Vagina (tissue), 2 donors: Measurements from ENCODE around the gene SMURF2. TPM values are rescaled to one million over a fixed set of nuclear protein-coding genes. Genes with fewer than 3 reads are reported as not detected.
"Not testable (repeated sequence)": the region's sequence is repeated elsewhere in the genome, so short reads cannot be mapped to it uniquely, and the experiment has no call there.

ENCODE experiments used
- DNase-seq, 2 donors: peaks; one replicate each; pipeline ENCODE4 v3.0.0-alpha.2; 2017; ENCODE audit errors: extremely low spot score in 2 of 2
- H3K27ac ChIP-seq: fragments of 200-600 bp; sonication (generic); one replicate; pipeline ENCODE4 v1.5.1; 2019
- H3K27me3 ChIP-seq: fragments of 200-600 bp; sonication (generic); one replicate; pipeline ENCODE4 v1.5.1; 2019
- H3K36me3 ChIP-seq, 2 donors: fragments of 200-600 bp; sonication (generic); one replicate each; pipeline ENCODE4 v1.5.1; 2017 to 2019
- H3K4me1 ChIP-seq: fragments of 200-600 bp; sonication (generic); one replicate; pipeline ENCODE4 v1.5.1; 2019
- H3K4me3 ChIP-seq, 2 donors: fragments of 200-600 bp; sonication (generic); 1 replicate in 1 of 2; 2 replicates in 1 of 2; pipeline ENCODE4 v1.5.1; 2016 to 2019
- H3K9me3 ChIP-seq: fragments of 200-600 bp; sonication (generic); one replicate; pipeline ENCODE4 v1.5.1; 2019
- POLR2A ChIP-seq, 2 donors: fragments of 450-650 bp; IDR thresholded peaks; one replicate each; pipeline ENCODE4 v1.6.1; 2017; ENCODE audit warnings: antibody characterized with exemption in 2 of 2, mild to moderate bottlenecking in 2 of 2, moderate library complexity in 2 of 2
- POLR2AphosphoS5 ChIP-seq, 2 donors: sonication (generic); formaldehyde crosslinking; IDR thresholded peaks; one replicate each; pipeline ENCODE4 v1.9.0; 2017; ENCODE audit warnings: antibody characterized with exemption in 2 of 2, mild to moderate bottlenecking in 2 of 2, low read depth in 1 of 2; ENCODE audit not compliant: insufficient read depth in 1 of 2
- intact Hi-C: fragments of 100-400 bp; cut with DNase I; formaldehyde crosslinking; loops from one replicate; pipeline ENCODE4 v1.15.1; 2023
- total RNA-seq: library from RNA; depleted of rRNA; stranded (reverse); fragments of >200 nt; gene quantifications from one replicate; pipeline ENCODE4 v1.2.3, GENCODE V29; 2016
- TF ChIP-seq, protein P1 (sequence below), 3 experiments: fragments of 450-650 bp in 2 of 3; fragments of 200-600 bp in 1 of 3; sonication (generic) in 1 of 3; IDR thresholded peaks; one replicate each; pipeline ENCODE4 v1.5.1; 2017 to 2019; ENCODE audit warnings: antibody characterized with exemption in 3 of 3, mild to moderate bottlenecking in 2 of 3, moderate library complexity in 2 of 3

The SMURF2 gene
- total RNA-seq, 1 donor from 2014 or later, result 19.9 TPM

DNA sequence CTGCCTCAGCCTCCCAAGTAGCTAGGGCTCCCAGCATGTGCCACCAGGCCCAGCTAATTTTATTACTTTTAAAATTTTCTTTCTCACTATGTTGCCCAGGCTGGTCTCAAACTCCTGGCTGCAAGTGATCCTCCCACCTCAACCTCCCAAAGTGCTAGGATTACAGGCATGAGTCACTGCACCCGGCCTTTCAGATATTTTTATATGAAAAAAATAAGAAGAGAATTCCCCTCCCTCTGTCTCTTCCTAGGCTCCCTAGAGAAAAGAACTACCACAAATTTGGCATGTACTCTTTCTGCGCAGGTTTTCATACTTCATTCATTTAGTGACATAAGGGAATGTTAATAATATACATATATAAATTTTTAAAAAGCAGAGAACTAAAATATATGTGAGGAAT, 21.7 kb upstream of the SMURF2 start:
- Histone ChIP-seq H3K4me1 (no peaks in the 10 kb centered on the region), H3K27ac (no peak overlapping the region), H3K27me3 (no peaks in the 10 kb centered on the region), H3K4me3 (no peak overlapping the region), H3K9me3 (no peaks in the 10 kb centered on the region), H3K36me3 (no peaks in the 10 kb centered on the region)
- DNase-seq, result no peak
- intact Hi-C loops, result no loop called here
- TF ChIP-seq, protein P1, sequence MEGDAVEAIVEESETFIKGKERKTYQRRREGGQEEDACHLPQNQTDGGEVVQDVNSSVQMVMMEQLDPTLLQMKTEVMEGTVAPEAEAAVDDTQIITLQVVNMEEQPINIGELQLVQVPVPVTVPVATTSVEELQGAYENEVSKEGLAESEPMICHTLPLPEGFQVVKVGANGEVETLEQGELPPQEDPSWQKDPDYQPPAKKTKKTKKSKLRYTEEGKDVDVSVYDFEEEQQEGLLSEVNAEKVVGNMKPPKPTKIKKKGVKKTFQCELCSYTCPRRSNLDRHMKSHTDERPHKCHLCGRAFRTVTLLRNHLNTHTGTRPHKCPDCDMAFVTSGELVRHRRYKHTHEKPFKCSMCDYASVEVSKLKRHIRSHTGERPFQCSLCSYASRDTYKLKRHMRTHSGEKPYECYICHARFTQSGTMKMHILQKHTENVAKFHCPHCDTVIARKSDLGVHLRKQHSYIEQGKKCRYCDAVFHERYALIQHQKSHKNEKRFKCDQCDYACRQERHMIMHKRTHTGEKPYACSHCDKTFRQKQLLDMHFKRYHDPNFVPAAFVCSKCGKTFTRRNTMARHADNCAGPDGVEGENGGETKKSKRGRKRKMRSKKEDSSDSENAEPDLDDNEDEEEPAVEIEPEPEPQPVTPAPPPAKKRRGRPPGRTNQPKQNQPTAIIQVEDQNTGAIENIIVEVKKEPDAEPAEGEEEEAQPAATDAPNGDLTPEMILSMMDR (IDR thresholded peaks at IDR 0.05), result no peak
- TF ChIP-seq POLR2A (IDR thresholded peaks at IDR 0.05) (no peak), POLR2AphosphoS5 (IDR thresholded peaks at IDR 0.05; ENCODE audit: insufficient read depth in 1 of 2, low read depth in 1 of 2) (no peak)

DNA sequence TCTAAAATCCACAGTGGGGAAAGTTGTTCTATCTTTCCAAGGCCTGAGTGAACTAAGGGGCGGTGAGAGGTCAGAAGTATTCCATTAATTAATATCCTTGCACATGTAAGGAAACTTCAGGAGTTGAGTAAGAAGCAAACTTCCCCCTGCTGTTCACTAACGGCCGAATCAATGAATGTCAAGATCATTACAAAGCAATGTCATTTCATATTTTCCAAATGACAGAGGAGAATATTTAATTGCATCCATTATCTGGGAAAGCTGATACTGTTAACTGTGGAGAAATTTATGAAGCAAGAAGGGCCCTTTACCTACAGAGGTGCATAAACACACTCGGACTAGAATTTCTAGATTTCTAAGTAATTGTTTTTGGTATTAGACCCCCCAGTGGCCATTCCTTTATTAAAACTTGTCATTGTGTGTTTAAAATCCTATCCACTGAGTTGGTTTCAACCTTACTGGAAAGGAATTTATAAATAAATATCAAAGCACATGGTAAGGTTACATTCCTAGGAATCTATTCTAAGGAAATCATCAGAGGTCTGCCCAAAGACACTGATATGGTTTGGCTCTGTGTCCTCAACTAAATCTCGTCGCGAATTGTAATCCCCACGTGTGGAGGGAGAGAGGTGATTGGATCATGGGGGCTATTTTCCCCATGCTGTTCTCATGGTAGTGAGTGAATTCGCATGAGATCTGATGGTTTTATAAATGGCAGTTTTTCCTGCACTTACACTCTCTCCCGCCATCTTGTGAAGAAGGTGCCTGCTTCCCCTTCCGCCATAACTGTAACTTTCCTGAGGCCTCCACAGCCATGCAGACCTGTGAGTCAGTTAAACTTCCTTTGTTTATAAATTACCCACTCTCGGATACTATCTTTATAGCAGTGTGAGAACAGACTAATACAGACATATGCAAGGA, 20.4 kb upstream of the SMURF2 start:
- no peaks in the 10 kb centered on the region for H3K9me3 ChIP-seq
- no peak overlapping the region for H3K27ac ChIP-seq
- H3K4me3 ChIP-seq, result no peak overlapping the region
- no peak for DNase-seq
- intact Hi-C loops, result loop anchor here (1.0 kb wide), 1 partner anchor 21 kb away; no protein-coding TSS in a partner anchor
- TF ChIP-seq POLR2A (IDR thresholded peaks at IDR 0.05) (no peak), POLR2AphosphoS5 (IDR thresholded peaks at IDR 0.05; ENCODE audit: insufficient read depth in 1 of 2, low read depth in 1 of 2) (no peak)
- TF ChIP-seq, protein P1 (IDR thresholded peaks at IDR 0.05), result no peak
- H3K36me3 ChIP-seq, result no peaks in the 10 kb centered on the region
- no peaks in the 10 kb centered on the region for H3K27me3 ChIP-seq
- no peaks in the 10 kb centered on the region for H3K4me1 ChIP-seq

DNA sequence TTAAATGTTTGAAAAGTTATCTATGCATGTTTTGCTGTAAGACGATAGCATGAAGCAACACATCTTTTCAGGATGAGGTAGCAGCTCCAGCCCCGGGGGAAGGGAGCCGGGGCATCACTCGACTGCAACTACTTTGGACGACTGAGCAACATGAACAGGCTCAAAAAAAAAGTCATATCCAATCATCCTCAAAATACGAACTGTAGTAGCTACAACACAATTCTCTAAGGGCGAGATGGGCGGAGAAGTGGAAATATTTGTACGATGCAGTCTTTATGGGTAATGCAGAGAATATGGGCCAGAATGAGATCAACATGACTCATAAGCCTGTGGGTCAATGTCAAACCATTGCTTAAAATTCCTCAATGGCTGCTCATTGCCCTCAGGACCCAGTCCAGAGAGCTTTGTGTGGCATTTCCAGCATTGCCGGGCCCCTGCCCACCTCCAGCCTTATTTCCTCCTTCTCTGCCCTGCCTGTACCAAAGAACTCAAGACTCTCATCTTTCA, 17.7 kb upstream of the SMURF2 start:
- H3K27me3 ChIP-seq, result no peaks in the 10 kb centered on the region
- TF ChIP-seq, protein P1 (IDR thresholded peaks at IDR 0.05), result no peak
- no peak for TF ChIP-seq POLR2A (IDR thresholded peaks at IDR 0.05)
- no peak for TF ChIP-seq POLR2AphosphoS5 (IDR thresholded peaks at IDR 0.05; ENCODE audit: insufficient read depth in 1 of 2, low read depth in 1 of 2)
- H3K4me1 ChIP-seq, result no peaks in the 10 kb centered on the region
- intact Hi-C loops, result loop anchor here (10.0 kb wide), 1 partner anchor 495 kb away; no protein-coding TSS in a partner anchor
- no peak overlapping the region for H3K27ac ChIP-seq
- no peak for DNase-seq
- no peaks in the 10 kb centered on the region for H3K36me3 ChIP-seq
- H3K9me3 ChIP-seq, result no peaks in the 10 kb centered on the region
- no peak overlapping the region for H3K4me3 ChIP-seq

DNA sequence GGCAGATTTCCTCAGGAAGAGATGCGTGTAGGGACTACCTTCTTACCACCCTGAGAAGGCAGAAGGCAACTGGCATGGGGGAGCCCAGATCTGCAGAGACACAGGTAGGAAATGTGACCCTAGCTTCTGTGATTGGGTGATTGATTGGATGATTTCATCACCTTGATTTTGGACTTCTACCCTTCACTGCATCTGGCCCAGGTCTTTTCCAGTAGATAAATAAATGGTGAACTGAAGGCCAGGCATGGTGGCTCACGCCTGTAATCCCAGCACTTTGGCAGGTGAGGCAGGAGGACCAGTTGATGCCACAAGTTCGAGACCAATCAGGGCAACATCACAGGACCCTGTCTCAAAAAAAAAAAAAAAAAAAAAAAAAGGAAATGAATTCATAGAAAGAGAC, 14.7 kb upstream of the SMURF2 start:
- intact Hi-C loops, result loop anchor here (10.0 kb wide), 1 partner anchor 498 kb away; no protein-coding TSS in a partner anchor
- H3K4me1 ChIP-seq, result no peaks in the 10 kb centered on the region
- no peaks in the 10 kb centered on the region for H3K27me3 ChIP-seq
- no peak overlapping the region for H3K4me3 ChIP-seq
- no peak overlapping the region for H3K27ac ChIP-seq
- TF ChIP-seq, protein P1 (IDR thresholded peaks at IDR 0.05), result no peak
- TF ChIP-seq POLR2A (IDR thresholded peaks at IDR 0.05), result no peak
- no peak for TF ChIP-seq POLR2AphosphoS5 (IDR thresholded peaks at IDR 0.05; ENCODE audit: insufficient read depth in 1 of 2, low read depth in 1 of 2)
- H3K36me3 ChIP-seq, result no peaks in the 10 kb centered on the region
- no peaks in the 10 kb centered on the region for H3K9me3 ChIP-seq
- DNase-seq, result no peak

DNA sequence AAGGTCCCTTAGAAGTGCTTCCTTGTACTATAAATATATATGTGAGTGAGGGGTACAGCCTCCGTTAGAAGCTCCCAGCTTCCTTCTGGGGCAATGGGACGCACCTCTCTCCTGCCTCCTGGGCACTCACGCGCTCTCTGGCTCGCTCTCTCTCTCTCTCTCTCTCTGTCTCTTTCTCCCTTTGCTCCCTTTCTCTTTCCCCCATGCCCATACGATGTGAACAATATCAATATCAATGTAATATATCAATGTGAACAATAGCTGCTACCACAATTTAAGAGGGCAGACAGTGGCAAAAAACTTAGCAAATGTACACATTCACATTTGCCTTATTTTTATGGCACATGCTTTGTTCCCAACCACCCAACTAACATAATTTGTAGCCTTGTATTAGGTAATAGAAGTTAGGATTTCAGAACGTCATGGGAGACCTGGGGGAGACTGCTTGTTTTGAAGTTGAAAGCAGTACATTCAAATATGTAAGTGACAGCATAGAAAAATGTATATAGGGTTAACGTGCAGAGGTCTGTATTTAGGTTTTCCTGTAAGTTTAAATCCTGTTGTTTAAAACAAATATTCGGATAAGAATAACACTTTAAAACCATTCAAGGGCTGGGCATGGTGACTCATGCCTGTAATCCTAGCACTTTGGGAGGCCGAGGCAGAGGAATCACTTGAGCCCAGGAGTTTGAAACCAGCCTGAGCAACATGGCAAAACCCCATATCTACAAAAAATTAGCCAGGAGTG, 8.9 kb upstream of the SMURF2 start:
- not testable (repeated sequence) for H3K4me1 ChIP-seq, DNase-seq, H3K4me3 ChIP-seq, H3K36me3 ChIP-seq, H3K27ac ChIP-seq, H3K27me3 ChIP-seq, H3K9me3 ChIP-seq
- intact Hi-C loops, result loop anchor here (10.0 kb wide), 1 partner anchor 504 kb away; no protein-coding TSS in a partner anchor

DNA sequence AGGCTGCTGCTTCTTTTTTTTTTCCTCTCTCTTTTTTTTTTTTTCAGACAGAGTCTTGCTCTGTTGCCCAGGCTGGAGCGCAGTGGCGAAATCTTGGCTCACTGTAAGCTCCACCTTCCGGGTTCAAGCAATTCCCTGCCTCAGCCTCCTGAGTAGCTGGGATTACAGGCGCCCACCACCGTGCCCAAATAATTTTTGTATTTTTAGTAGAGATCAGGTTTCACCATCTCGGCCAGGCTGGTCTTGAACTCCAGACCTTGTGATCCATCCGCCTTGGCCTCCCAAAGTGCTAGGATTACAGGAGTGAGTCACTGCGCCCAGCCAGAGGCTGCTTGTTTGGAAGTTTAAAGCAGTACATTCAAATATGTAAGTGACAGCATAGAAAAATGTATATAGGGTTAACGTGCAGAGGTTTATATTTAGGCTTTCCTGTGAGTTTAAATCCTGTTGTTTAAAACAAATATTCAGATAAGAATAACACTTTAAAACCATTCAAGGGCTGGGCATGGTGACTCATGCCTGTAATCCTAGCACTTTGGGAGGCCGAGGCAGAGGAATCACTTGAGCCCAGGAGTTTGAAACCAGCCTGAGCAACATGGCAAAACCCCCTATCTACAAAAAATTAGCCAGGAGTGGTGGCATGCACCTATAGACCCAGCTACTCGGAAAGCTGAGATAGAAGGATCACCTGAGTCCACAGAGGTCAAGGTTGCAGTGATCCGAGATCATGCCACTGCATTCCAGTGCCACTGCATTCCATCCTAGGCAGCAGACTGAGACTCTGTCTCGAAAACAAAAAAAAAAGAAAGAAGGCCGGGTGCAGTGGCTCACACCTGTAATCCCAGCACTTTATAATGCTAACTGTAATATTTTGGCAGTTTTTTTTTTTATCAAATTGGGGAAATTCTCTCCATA, 6.0 kb upstream of the SMURF2 start:
- not testable (repeated sequence) for H3K4me3 ChIP-seq, H3K36me3 ChIP-seq, H3K4me1 ChIP-seq, H3K27me3 ChIP-seq, H3K27ac ChIP-seq, H3K9me3 ChIP-seq
- DNase-seq, result peak in 1 of 2 donors; percentile 40
- intact Hi-C loops, result loop anchor here (10.0 kb wide), 1 partner anchor 77 kb away; no protein-coding TSS in a partner anchor

DNA sequence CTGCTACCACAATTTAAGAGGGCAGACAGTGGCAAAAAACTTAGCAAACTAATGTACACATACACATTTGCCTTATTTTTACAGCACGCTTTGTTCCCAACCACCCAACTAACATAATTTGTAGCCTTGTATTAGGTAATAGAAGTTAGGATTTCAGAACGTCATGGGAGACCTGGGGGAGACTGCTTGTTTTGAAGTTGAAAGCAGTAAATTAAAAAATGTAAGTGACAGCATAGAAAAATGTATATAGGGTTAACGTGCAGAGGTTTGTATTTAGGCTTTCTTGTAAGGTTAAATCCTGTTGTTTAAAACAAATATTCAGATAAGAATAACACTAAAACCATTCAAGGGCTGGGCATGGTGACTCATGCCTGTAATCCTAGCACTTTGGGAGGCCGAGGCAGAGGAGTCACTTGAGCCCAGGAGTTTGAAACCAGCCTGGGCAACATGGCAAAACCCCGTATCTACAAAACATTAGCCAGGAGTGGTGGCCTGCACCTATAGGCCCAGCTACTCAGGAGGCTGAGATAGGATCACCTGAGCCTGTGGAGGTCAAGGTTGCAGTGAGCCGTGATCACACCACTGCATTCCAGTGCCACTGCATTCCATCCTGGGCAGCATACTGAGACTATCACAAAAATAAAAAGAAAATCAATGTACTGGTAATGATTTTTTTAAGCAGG, 2.3 kb upstream of the SMURF2 start:
- intact Hi-C loops, result loop anchor here (10.0 kb wide), 1 partner anchor 80 kb away; no protein-coding TSS in a partner anchor
- not testable (repeated sequence) for H3K36me3 ChIP-seq, H3K27me3 ChIP-seq, H3K4me3 ChIP-seq, H3K27ac ChIP-seq, H3K9me3 ChIP-seq
- H3K4me1 ChIP-seq, result peaks cover 15% of the 10 kb centered on the region
- peak in 1 of 2 donors; percentile 58 for DNase-seq
